Right cardiac atrium (tissue), 5 donors: Measurements from ENCODE around the gene COL5A1. TPM values are rescaled to one million over a fixed set of nuclear protein-coding genes. Genes with fewer than 3 reads are reported as not detected.
"Not testable (repeated sequence)": the region's sequence is repeated elsewhere in the genome, so short reads cannot be mapped to it uniquely, and the experiment has no call there.

Source experiments
- ATAC-seq, 2 donors: fragments of 200-7000 bp; cut with Tn5 transposase; one replicate each; pipeline versions ENCODE4 v1.8.0 to v1.9.1; 2020; ENCODE audit warnings: moderate library complexity in 2 of 2, mild to moderate bottlenecking in 1 of 2
- DNase-seq, 3 donors: peaks; one replicate each; pipeline ENCODE4 v3.0.0-alpha.2; 2020
- H3K27ac ChIP-seq: one replicate; pipeline ENCODE4 v1.5.1; 2013; ENCODE audit warnings: mild to moderate bottlenecking, low read length, control low read depth, moderate library complexity
- H3K27me3 ChIP-seq: one replicate; pipeline ENCODE4 v1.6.1; 2013; ENCODE audit not compliant: control insufficient read depth, insufficient read depth
- H3K4me1 ChIP-seq: one replicate; pipeline ENCODE4 v1.6.1; 2013; ENCODE audit warnings: low read length; ENCODE audit not compliant: control insufficient read depth, insufficient read depth
- H3K4me3 ChIP-seq: one replicate; pipeline ENCODE4 v1.5.1; 2013; ENCODE audit warnings: low read length, control low read depth
- H3K9me3 ChIP-seq: one replicate; pipeline ENCODE4 v1.6.1; 2013; ENCODE audit warnings: low read length; ENCODE audit not compliant: control insufficient read depth
- WGBS: extraction: QIAGEN DNeasy Blood & Tissue Kit; methylation state at CpG from one replicate; pipeline ENCODE4 v1.1.7; 2013; 5-methylcytosine and 5-hydroxymethylcytosine counted together
- intact Hi-C, 4 donors: fragments of 100-400 bp; cut with DNase I; formaldehyde crosslinking; loops; one replicate each; pipeline versions ENCODE4 v1.11.0 to v1.14.0; 2022 to 2023
- polyA plus RNA-seq: library from polyadenylated mRNA; stranded (reverse); fragments of 200-250 nt; gene quantifications from one replicate; pipeline ENCODE4 v1.2.3, GENCODE V29; 2013
- total RNA-seq, 4 donors: library from RNA; stranded (reverse); fragmentation: NEBNext Ultra II Directional; extraction: Animal tissue kit (Norgen Biotek cat#: 25700); gene quantifications; one replicate each; pipeline ENCODE4 v1.2.1, GENCODE V29; 2021
- donor health status: healthy with polysubstance abuse.
- donor health status: DM: no; HTN: yes; CAD: no.
- donor health status: DM: no; HTN: no; CAD: no.
- donor health status: DM: no; HTN: yes; CAD: no; lungs with severe emphysema.
- donor health status: DM: yes; HTN: yes; CAD: no.

Gene COL5A1
- total and polyA plus RNA-seq, 5 donors: 15.4 to 35.8 (median 22.7) TPM

GRCh38 chr9:134712926-134713325 lies 71.3 kb downstream of the COL5A1 start:
- no peak overlapping the region for H3K4me3 ChIP-seq
- ATAC-seq: peak; percentile 48 to 59
- H3K27ac ChIP-seq: no peak overlapping the region
- 50% methylated on average over 10 of the region's 10 CpGs for WGBS
- no peaks in the 10 kb centered on the region for H3K9me3 ChIP-seq
- intact Hi-C loops: loop anchor here in 1 of 4 donors (10.0 kb wide), 1 partner anchor 62 kb away; no protein-coding TSS in a partner anchor
- H3K27me3 ChIP-seq: no peaks in the 10 kb centered on the region
- peak; percentile 68 to 89 (median 84) for DNase-seq
- H3K4me1 ChIP-seq: peaks cover 2% of the 10 kb centered on the region

- H3K9me3 ChIP-seq, H3K27me3 ChIP-seq, H3K4me3 ChIP-seq, H3K4me1 ChIP-seq, H3K27ac ChIP-seq, ATAC-seq: not testable (repeated sequence)
- peak in 1 of 3 donors; percentile 23 for DNase-seq
- intact Hi-C loops: loop anchor here in 1 of 4 donors (10.0 kb wide), 1 partner anchor 59 kb away; no protein-coding TSS in a partner anchor
- WGBS: 82% methylated on average over 5 of the region's 5 CpGs
Observed at GRCh38 chr9:134715536-134715935, 73.9 kb downstream of the COL5A1 start.

GRCh38 chr9:134716067-134716466 lies 74.5 kb downstream of the COL5A1 start:
- no peaks in the 10 kb centered on the region for H3K9me3 ChIP-seq
- intact Hi-C loops: loop anchor here in 1 of 4 donors (10.0 kb wide), 1 partner anchor 59 kb away; no protein-coding TSS in a partner anchor
- H3K4me1 ChIP-seq: peaks cover 2% of the 10 kb centered on the region
- no peak overlapping the region for H3K27ac ChIP-seq
- H3K4me3 ChIP-seq: no peak overlapping the region
- DNase-seq (peak in 1 of 3 donors; percentile 33), ATAC-seq (no peak)
- 80% methylated on average over 8 of the region's 8 CpGs for WGBS
- no peaks in the 10 kb centered on the region for H3K27me3 ChIP-seq

- Histone ChIP-seq H3K9me3 (no peaks in the 10 kb centered on the region), H3K27me3 (no peaks in the 10 kb centered on the region), H3K4me1 (peaks cover 2% of the 10 kb centered on the region), H3K27ac (no peak overlapping the region), H3K4me3 (no peak overlapping the region)
- ATAC-seq (no peak), DNase-seq (peak in 2 of 3 donors; percentile 56 to 57)
- 80% methylated on average over 20 of the region's 20 CpGs for WGBS
- intact Hi-C loops: loop anchor here in 1 of 4 donors (10.0 kb wide), 1 partner anchor 58 kb away; no protein-coding TSS in a partner anchor
Observed at GRCh38 chr9:134717056-134717455, 75.5 kb downstream of the COL5A1 start.

GRCh38 chr9:134717924-134718645 lies 76.5 kb downstream of the COL5A1 start:
- no peaks in the 10 kb centered on the region for H3K4me1 ChIP-seq
- H3K27ac ChIP-seq: no peak overlapping the region
- WGBS: 72% methylated on average over 24 of the region's 24 CpGs

GRCh38 chr9:134719331-134719730 lies 77.7 kb downstream of the COL5A1 start:
- H3K4me3 ChIP-seq: no peak overlapping the region
- DNase-seq (peak in 1 of 3 donors; percentile 30), ATAC-seq (no peak)
- no peaks in the 10 kb centered on the region for H3K27me3 ChIP-seq
- no peaks in the 10 kb centered on the region for H3K9me3 ChIP-seq
- no peaks in the 10 kb centered on the region for H3K4me1 ChIP-seq
- intact Hi-C loops: loop anchor here in 1 of 4 donors (10.0 kb wide), 1 partner anchor 55 kb away; no protein-coding TSS in a partner anchor
- 81% methylated on average over 11 of the region's 11 CpGs for WGBS
- no peak overlapping the region for H3K27ac ChIP-seq

More at GRCh38 chr9:134717924-134718645, 76.5 kb downstream of the COL5A1 start:
- Histone ChIP-seq H3K9me3 (no peaks in the 10 kb centered on the region), H3K27me3 (no peaks in the 10 kb centered on the region), H3K4me3 (no peak overlapping the region)
- intact Hi-C loops: loop anchor here in 1 of 4 donors (10.0 kb wide), 1 partner anchor 57 kb away; no protein-coding TSS in a partner anchor
- DNase-seq (peak in 2 of 3 donors; percentile 50 to 61), ATAC-seq (no peak)

- H3K27me3 ChIP-seq: no peaks in the 10 kb centered on the region
- H3K9me3 ChIP-seq: no peaks in the 10 kb centered on the region
- H3K27ac ChIP-seq: no peak overlapping the region
- H3K4me1 ChIP-seq: no peaks in the 10 kb centered on the region
- intact Hi-C loops: no loop called here
- DNase-seq: peak in 2 of 3 donors; percentile 43 to 51
- 82% methylated on average over 17 of the region's 17 CpGs for WGBS
- no peak overlapping the region for H3K4me3 ChIP-seq
- no peak for ATAC-seq
Observed at GRCh38 chr9:134720136-134720753, 78.6 kb downstream of the COL5A1 start.

- peak in 2 of 3 donors; percentile 37 to 42 for DNase-seq
- no peaks in the 10 kb centered on the region for H3K4me1 ChIP-seq
- no peak overlapping the region for H3K27ac ChIP-seq
- no peaks in the 10 kb centered on the region for H3K9me3 ChIP-seq
- no peak for ATAC-seq
- intact Hi-C loops: no loop called here
- H3K4me3 ChIP-seq: no peak overlapping the region
- WGBS: 92% methylated on average over 9 of the region's 9 CpGs
- H3K27me3 ChIP-seq: no peaks in the 10 kb centered on the region
Observed at GRCh38 chr9:134720796-134721195, 79.2 kb downstream of the COL5A1 start.

GRCh38 chr9:134721344-134721743 lies 79.7 kb downstream of the COL5A1 start:
- H3K9me3 ChIP-seq: no peaks in the 10 kb centered on the region
- H3K4me1 ChIP-seq: no peaks in the 10 kb centered on the region
- intact Hi-C loops: no loop called here
- WGBS: 86% methylated on average over 9 of the region's 9 CpGs
- H3K4me3 ChIP-seq: no peak overlapping the region
- ATAC-seq: no peak
- H3K27me3 ChIP-seq: no peaks in the 10 kb centered on the region
- DNase-seq: peak in 1 of 3 donors; percentile 32
- H3K27ac ChIP-seq: no peak overlapping the region

- 87% methylated on average over 15 of the region's 15 CpGs for WGBS
- Histone ChIP-seq H3K4me3 (no peak overlapping the region), H3K4me1 (no peaks in the 10 kb centered on the region), H3K27me3 (no peaks in the 10 kb centered on the region), H3K9me3 (no peaks in the 10 kb centered on the region), H3K27ac (no peak overlapping the region)
- intact Hi-C loops: no loop called here
- DNase-seq: peak in 2 of 3 donors; percentile 42 to 50
- ATAC-seq: no peak
Observed at GRCh38 chr9:134722120-134722701, 80.6 kb downstream of the COL5A1 start.

GRCh38 chr9:134723037-134723436 lies 81.4 kb downstream of the COL5A1 start:
- ATAC-seq: no peak
- H3K4me1 ChIP-seq: no peaks in the 10 kb centered on the region
- peak in 2 of 3 donors; percentile 23 to 34 for DNase-seq
- H3K4me3 ChIP-seq: no peak overlapping the region
- H3K9me3 ChIP-seq: no peaks in the 10 kb centered on the region
- H3K27ac ChIP-seq: no peak overlapping the region
- intact Hi-C loops: no loop called here
- WGBS: 77% methylated on average over 17 of the region's 17 CpGs
- no peaks in the 10 kb centered on the region for H3K27me3 ChIP-seq
